Mesenchymal stem cell (in vitro differentiated cells and primary cell): ENCODE measurements around the gene ADGRA3.

Experiments
- DNase-seq: peaks from one replicate; pipeline ENCODE4 v3.0.0-alpha.2; 2013
- H2AFZ ChIP-seq: one replicate; pipeline ENCODE4 v1.6.1; 2013; ENCODE audit warnings: low read depth, mild to moderate bottlenecking, control low read depth, inconsistent platforms, low read length, moderate library complexity
- H2AK5ac ChIP-seq: 2 replicates; pipeline ENCODE4 v1.6.1; 2013; ENCODE audit warnings: low read length, moderate library complexity, mild to moderate bottlenecking, inconsistent platforms; ENCODE audit not compliant: severe bottlenecking
- H2BK120ac ChIP-seq: one replicate; pipeline ENCODE4 v1.6.1; 2013; ENCODE audit warnings: low read depth, mild to moderate bottlenecking, inconsistent platforms, low read length, moderate library complexity
- H2BK12ac ChIP-seq, 2 experiments: one replicate each; pipeline ENCODE4 v1.6.1; 2013; ENCODE audit warnings: inconsistent platforms in 2 of 2, low read length in 2 of 2, mild to moderate bottlenecking in 2 of 2, moderate library complexity in 2 of 2, control low read depth in 1 of 2
- H2BK15ac ChIP-seq: one replicate; pipeline ENCODE4 v1.6.1; 2013; ENCODE audit warnings: mild to moderate bottlenecking, low read depth, inconsistent platforms; ENCODE audit not compliant: poor library complexity, severe bottlenecking
- H2BK5ac ChIP-seq: 2 replicates; pipeline ENCODE4 v1.6.1; 2013; ENCODE audit warnings: low read depth, mild to moderate bottlenecking, low read length, control low read depth, inconsistent platforms; ENCODE audit not compliant: poor library complexity, severe bottlenecking
- H3K14ac ChIP-seq, 2 experiments: one replicate each; pipeline ENCODE4 v1.6.1; 2013; ENCODE audit warnings: inconsistent platforms in 2 of 2, low read length in 2 of 2, control low read depth in 1 of 2, mild to moderate bottlenecking in 1 of 2, moderate library complexity in 1 of 2
- H3K18ac ChIP-seq, 2 experiments: one replicate each; pipeline ENCODE4 v1.6.1; 2013; ENCODE audit warnings: inconsistent platforms in 2 of 2, low read length in 2 of 2, control low read depth in 1 of 2, low read depth in 1 of 2, mild to moderate bottlenecking in 1 of 2
- H3K23ac ChIP-seq, 2 experiments: one replicate each; pipeline ENCODE4 v1.6.1; 2013; ENCODE audit warnings: inconsistent platforms in 2 of 2, low read length in 2 of 2, mild to moderate bottlenecking in 2 of 2, moderate library complexity in 2 of 2, control low read depth in 1 of 2
- H3K27ac ChIP-seq: 2 replicates; pipeline ENCODE4 v1.5.1; 2013; ENCODE audit warnings: mild to moderate bottlenecking, moderate library complexity, low read length, control low read depth, inconsistent platforms; ENCODE audit not compliant: poor library complexity, severe bottlenecking
- H3K27me3 ChIP-seq, 2 experiments: 2 replicates each; pipeline versions ENCODE4 v1.6.1 to v1.7.0; 2013; ENCODE audit warnings: low read length in 2 of 2, mild to moderate bottlenecking in 2 of 2, moderate library complexity in 2 of 2, control low read depth in 1 of 2, inconsistent platforms in 1 of 2; ENCODE audit not compliant: control insufficient read depth in 1 of 2, insufficient read depth in 1 of 2
- H3K36me3 ChIP-seq, 2 experiments: 2 replicates each; pipeline versions ENCODE4 v1.6.1 to v1.7.0; 2013; ENCODE audit warnings: low read length in 2 of 2, control low read depth in 1 of 2, inconsistent platforms in 1 of 2, low read depth in 1 of 2, mild to moderate bottlenecking in 1 of 2; ENCODE audit not compliant: insufficient read depth in 2 of 2, control insufficient read depth in 1 of 2
- H3K4ac ChIP-seq, 2 experiments: one replicate each; pipeline ENCODE4 v1.6.1; 2013; ENCODE audit warnings: inconsistent platforms in 2 of 2, low read length in 2 of 2, mild to moderate bottlenecking in 2 of 2, moderate library complexity in 2 of 2, control low read depth in 1 of 2, low read depth in 1 of 2
- H3K4me1 ChIP-seq: 2 replicates; pipeline ENCODE4 v1.6.1; 2013; ENCODE audit warnings: low read depth, low read length, control low read depth; ENCODE audit not compliant: control insufficient read depth, insufficient read depth
- H3K4me2 ChIP-seq: 2 replicates; pipeline ENCODE4 v1.6.1; 2013; ENCODE audit warnings: low read length, mild to moderate bottlenecking, inconsistent platforms; ENCODE audit not compliant: poor library complexity, severe bottlenecking
- H3K4me3 ChIP-seq, 2 experiments: 2 replicates each; pipeline versions ENCODE4 v1.5.1 to v1.7.0; 2013; ENCODE audit warnings: low read length in 2 of 2, mild to moderate bottlenecking in 2 of 2, control low read depth in 1 of 2, low read depth in 1 of 2; ENCODE audit not compliant: insufficient read depth in 1 of 2
- H3K79me1 ChIP-seq: replicated peaks from 2 replicates; pipeline ENCODE4 v1.6.1; 2013; ENCODE audit warnings: mild to moderate bottlenecking, control low read depth, low read length, inconsistent platforms; ENCODE audit not compliant: poor library complexity, severe bottlenecking
- H3K9ac ChIP-seq: 2 replicates; pipeline ENCODE4 v1.7.0; 2013; ENCODE audit warnings: mild to moderate bottlenecking, low read length, moderate library complexity
- H3K9me3 ChIP-seq: 2 replicates; pipeline ENCODE4 v1.7.0; 2013; ENCODE audit warnings: mild to moderate bottlenecking, low read length; ENCODE audit not compliant: control insufficient read depth
- H4K8ac ChIP-seq: one replicate; pipeline ENCODE4 v1.6.1; 2013; ENCODE audit warnings: inconsistent platforms, mild to moderate bottlenecking, low read length, moderate library complexity
- H4K91ac ChIP-seq: one replicate; pipeline ENCODE4 v1.6.1; 2013; ENCODE audit warnings: mild to moderate bottlenecking, low read length, inconsistent platforms
- WGBS: methylation state at CpG from one replicate; pipeline ENCODE4 v1.1.7; 2013; ENCODE audit warnings: mixed read lengths; 5-methylcytosine and 5-hydroxymethylcytosine counted together

Gene ADGRA3

DNA sequence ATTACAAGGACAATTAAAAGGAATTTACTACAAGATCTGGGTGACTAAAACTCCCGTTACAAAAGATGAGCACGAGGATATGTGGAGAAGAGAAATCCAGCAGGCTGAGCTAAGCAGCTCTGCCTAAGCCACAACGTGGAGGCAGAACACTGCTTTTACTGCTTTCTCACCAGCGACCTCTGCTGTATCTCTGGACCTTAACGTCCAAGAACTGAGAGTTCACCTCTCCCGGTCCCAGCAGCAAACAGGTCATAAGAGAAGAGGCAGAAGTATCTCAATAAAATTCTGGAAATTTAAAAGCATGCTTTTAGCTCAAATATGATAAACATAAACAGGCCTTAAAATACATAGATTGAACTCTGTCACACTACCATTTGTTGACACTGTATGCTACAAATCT lies 81.0 kb downstream of the ADGRA3 start:
- Histone ChIP-seq H3K4ac (no peak overlapping the region), H3K18ac (no peak overlapping the region), H3K79me1 (peaks cover 1% of the 10 kb centered on the region), H3K9ac (no peak overlapping the region), H3K4me1 (peaks cover 1% of the 10 kb centered on the region), H2BK5ac (no peak overlapping the region), H3K4me2 (no peak overlapping the region), H3K23ac (no peak overlapping the region), H3K27me3 (no peaks in the 10 kb centered on the region), H4K8ac (no peak overlapping the region), H2BK12ac (no peak overlapping the region), H2AFZ (no peak overlapping the region), H3K14ac (no peak overlapping the region), H2BK120ac (no peak overlapping the region), H3K36me3 (peaks cover 3 to 5% of the 10 kb centered on the region in 2 experiments), H3K27ac (no peak overlapping the region), H4K91ac (no peak overlapping the region), H3K9me3 (no peaks in the 10 kb centered on the region), H3K4me3 (no peak overlapping the region), H2BK15ac (no peak overlapping the region), H2AK5ac (no peak overlapping the region)
- DNase-seq = peak; percentile 60
- WGBS = 36% methylated on average over 5 of the region's 6 CpGs

- Histone ChIP-seq H2BK15ac (no peak overlapping the region), H3K23ac (no peak overlapping the region), H2AFZ (no peak overlapping the region), H3K36me3 (peaks cover under 1 to 3% of the 10 kb centered on the region in 2 experiments), H3K18ac (no peak overlapping the region), H3K4me1 (peaks cover 3% of the 10 kb centered on the region), H2AK5ac (no peak overlapping the region), H3K9ac (no peak overlapping the region), H3K27me3 (no peaks in the 10 kb centered on the region), H3K4me3 (no peak overlapping the region), H2BK120ac (no peak overlapping the region), H3K27ac (no peak overlapping the region), H3K4ac (no peak overlapping the region), H2BK12ac (no peak overlapping the region), H3K9me3 (no peaks in the 10 kb centered on the region), H4K91ac (no peak overlapping the region), H4K8ac (no peak overlapping the region), H3K4me2 (no peak overlapping the region), H3K79me1 (peaks cover 1% of the 10 kb centered on the region), H3K14ac (no peak overlapping the region), H2BK5ac (no peak overlapping the region)
- no peak for DNase-seq
- 93% methylated on average over 2 of the region's 3 CpGs for WGBS
Measured at GRCh38 chr4:22430626-22431025, 85.2 kb downstream of the ADGRA3 start.

DNA sequence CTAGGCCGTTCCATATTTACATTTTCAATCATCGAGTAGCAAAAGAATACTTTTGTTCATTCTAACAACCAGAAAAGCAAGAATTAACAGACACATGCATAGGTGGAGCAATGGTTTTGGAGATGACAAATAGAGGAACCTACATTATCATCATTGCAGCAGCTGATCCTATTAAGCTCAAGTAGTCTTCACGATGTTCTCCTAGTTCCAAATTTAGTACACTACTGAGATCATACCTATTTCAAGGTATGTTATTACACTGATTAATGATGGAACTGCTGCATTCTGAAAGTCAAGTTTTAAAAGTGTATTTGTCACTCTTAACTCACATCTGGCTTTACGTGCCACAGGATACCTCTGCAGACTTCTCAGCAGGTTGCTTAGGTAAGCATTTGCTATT lies 87.4 kb downstream of the ADGRA3 start:
- Histone ChIP-seq H3K27ac (no peak overlapping the region), H3K4me2 (no peak overlapping the region), H2BK15ac (no peak overlapping the region), H3K4me1 (peaks cover 3% of the 10 kb centered on the region), H2BK120ac (no peak overlapping the region), H4K8ac (no peak overlapping the region), H3K18ac (no peak overlapping the region), H3K27me3 (no peaks in the 10 kb centered on the region), H2AK5ac (no peak overlapping the region), H3K36me3 (peaks cover 6% of the 10 kb centered on the region in 2 experiments), H2BK5ac (no peak overlapping the region), H4K91ac (no peak overlapping the region), H3K4ac (no peak overlapping the region), H3K23ac (no peak overlapping the region), H3K4me3 (no peak overlapping the region), H3K9ac (no peak overlapping the region), H3K9me3 (no peaks in the 10 kb centered on the region), H2BK12ac (no peak overlapping the region), H3K79me1 (peaks cover 1% of the 10 kb centered on the region), H3K14ac (no peak overlapping the region), H2AFZ (no peak overlapping the region)
- DNase-seq = no peak
- WGBS = 100% methylated on average over 3 of the region's 4 CpGs

- H3K27me3 ChIP-seq = no peaks in the 10 kb centered on the region
- H2BK15ac ChIP-seq = no peak overlapping the region
- no peak for DNase-seq
- WGBS = 67% methylated on average over 3 of the region's 3 CpGs
- peaks cover 6 to 9% of the 10 kb centered on the region in 2 experiments for H3K36me3 ChIP-seq
- H2BK12ac ChIP-seq = no peak overlapping the region
- H3K4me3 ChIP-seq = no peak overlapping the region
- H2AFZ ChIP-seq = no peak overlapping the region
- H3K14ac ChIP-seq = no peak overlapping the region
- H4K8ac ChIP-seq = no peak overlapping the region
- no peak overlapping the region for H3K27ac ChIP-seq
- H3K79me1 ChIP-seq = peaks cover 1% of the 10 kb centered on the region
- no peak overlapping the region for H2BK5ac ChIP-seq
- no peak overlapping the region for H3K23ac ChIP-seq
- no peak overlapping the region for H3K4me2 ChIP-seq
- no peak overlapping the region for H4K91ac ChIP-seq
- H3K9me3 ChIP-seq = no peaks in the 10 kb centered on the region
- H3K4me1 ChIP-seq = peaks cover 3% of the 10 kb centered on the region
- H3K9ac ChIP-seq = no peak overlapping the region
- H2BK120ac ChIP-seq = no peak overlapping the region
- no peak overlapping the region for H3K4ac ChIP-seq
- H3K18ac ChIP-seq = no peak overlapping the region
- no peak overlapping the region for H2AK5ac ChIP-seq
Measured at GRCh38 chr4:22427675-22428074, 88.2 kb downstream of the ADGRA3 start.
